ENCODE results near the gene SFXN1.

Gene SFXN1

GRCh38 chr5:175464942-175465233, 13.5 kb upstream of the SFXN1 start:
- H3K9me3 ChIP-seq (ENCODE audit: control insufficient read depth, low read length) = no peaks in the 10 kb centered on the region
- H3K36me3 ChIP-seq (ENCODE audit: control insufficient read depth, insufficient read depth, low read length) = no peaks in the 10 kb centered on the region
- no peaks in the 10 kb centered on the region for H3K27me3 ChIP-seq (replicated peaks; ENCODE audit: control insufficient read depth, insufficient read depth, low read length, poor library complexity, severe bottlenecking)
- H3K4me1 ChIP-seq (ENCODE audit: control insufficient read depth, insufficient read depth, low read length, poor library complexity, severe bottlenecking) = peaks cover 6% of the 10 kb centered on the region
- no peak overlapping the region for H3K27ac ChIP-seq (ENCODE audit: insufficient read depth, low read length, poor library complexity, severe bottlenecking)
- H3K4me3 ChIP-seq (ENCODE audit: insufficient read depth, low read depth, low read length, poor library complexity, severe bottlenecking) = no peak overlapping the region
- no peak for DNase-seq

- no peaks in the 10 kb centered on the region for H3K9me3 ChIP-seq (ENCODE audit: control insufficient read depth, low read length)
- peaks cover 6% of the 10 kb centered on the region for H3K4me1 ChIP-seq (ENCODE audit: control insufficient read depth, insufficient read depth, low read length, poor library complexity, severe bottlenecking)
- no peak overlapping the region for H3K4me3 ChIP-seq (ENCODE audit: insufficient read depth, low read depth, low read length, poor library complexity, severe bottlenecking)
- no peak overlapping the region for H3K27ac ChIP-seq (ENCODE audit: insufficient read depth, low read length, poor library complexity, severe bottlenecking)
- DNase-seq = no peak
- no peaks in the 10 kb centered on the region for H3K27me3 ChIP-seq (replicated peaks; ENCODE audit: control insufficient read depth, insufficient read depth, low read length, poor library complexity, severe bottlenecking)
- H3K36me3 ChIP-seq (ENCODE audit: control insufficient read depth, insufficient read depth, low read length) = no peaks in the 10 kb centered on the region
Measured at GRCh38 chr5:175465282-175465681, 13.1 kb upstream of the SFXN1 start.

- no peak overlapping the region for H3K4me3 ChIP-seq (ENCODE audit: insufficient read depth, low read depth, low read length, poor library complexity, severe bottlenecking)
- H3K27ac ChIP-seq (ENCODE audit: insufficient read depth, low read length, poor library complexity, severe bottlenecking) = no peak overlapping the region
- no peaks in the 10 kb centered on the region for H3K36me3 ChIP-seq (ENCODE audit: control insufficient read depth, insufficient read depth, low read length)
- no peaks in the 10 kb centered on the region for H3K9me3 ChIP-seq (ENCODE audit: control insufficient read depth, low read length)
- peaks cover 6% of the 10 kb centered on the region for H3K4me1 ChIP-seq (ENCODE audit: control insufficient read depth, insufficient read depth, low read length, poor library complexity, severe bottlenecking)
- no peak for DNase-seq
- no peaks in the 10 kb centered on the region for H3K27me3 ChIP-seq (replicated peaks; ENCODE audit: control insufficient read depth, insufficient read depth, low read length, poor library complexity, severe bottlenecking)
Measured at GRCh38 chr5:175466700-175467318, 11.6 kb upstream of the SFXN1 start.

GRCh38 chr5:175467983-175468690, 10.2 kb upstream of the SFXN1 start:
- Histone ChIP-seq H3K36me3 (ENCODE audit: control insufficient read depth, insufficient read depth, low read length) (no peaks in the 10 kb centered on the region), H3K9me3 (ENCODE audit: control insufficient read depth, low read length) (no peaks in the 10 kb centered on the region), H3K27me3 (replicated peaks; ENCODE audit: control insufficient read depth, insufficient read depth, low read length, poor library complexity, severe bottlenecking) (no peaks in the 10 kb centered on the region), H3K4me3 (ENCODE audit: insufficient read depth, low read depth, low read length, poor library complexity, severe bottlenecking) (no peak overlapping the region), H3K27ac (ENCODE audit: insufficient read depth, low read length, poor library complexity, severe bottlenecking) (no peak overlapping the region), H3K4me1 (ENCODE audit: control insufficient read depth, insufficient read depth, low read length, poor library complexity, severe bottlenecking) (peaks cover 6% of the 10 kb centered on the region)
- no peak for DNase-seq

GRCh38 chr5:175468892-175469291, 9.5 kb upstream of the SFXN1 start:
- Histone ChIP-seq H3K27ac (ENCODE audit: insufficient read depth, low read length, poor library complexity, severe bottlenecking) (no peak overlapping the region), H3K27me3 (replicated peaks; ENCODE audit: control insufficient read depth, insufficient read depth, low read length, poor library complexity, severe bottlenecking) (no peaks in the 10 kb centered on the region)
- DNase-seq = no peak

GRCh38 chr5:175469916-175470315, 8.4 kb upstream of the SFXN1 start:
- Histone ChIP-seq H3K36me3 (ENCODE audit: control insufficient read depth, insufficient read depth, low read length) (no peaks in the 10 kb centered on the region), H3K4me1 (ENCODE audit: control insufficient read depth, insufficient read depth, low read length, poor library complexity, severe bottlenecking) (peaks cover under 1% of the 10 kb centered on the region), H3K27me3 (replicated peaks; ENCODE audit: control insufficient read depth, insufficient read depth, low read length, poor library complexity, severe bottlenecking) (no peaks in the 10 kb centered on the region), H3K4me3 (ENCODE audit: insufficient read depth, low read depth, low read length, poor library complexity, severe bottlenecking) (no peak overlapping the region), H3K27ac (ENCODE audit: insufficient read depth, low read length, poor library complexity, severe bottlenecking) (no peak overlapping the region), H3K9me3 (ENCODE audit: control insufficient read depth, low read length) (no peaks in the 10 kb centered on the region)
- no peak for DNase-seq

More at GRCh38 chr5:175468892-175469291, 9.5 kb upstream of the SFXN1 start:
- Histone ChIP-seq H3K36me3 (ENCODE audit: control insufficient read depth, insufficient read depth, low read length) (no peaks in the 10 kb centered on the region), H3K4me1 (ENCODE audit: control insufficient read depth, insufficient read depth, low read length, poor library complexity, severe bottlenecking) (peaks cover 6% of the 10 kb centered on the region), H3K9me3 (ENCODE audit: control insufficient read depth, low read length) (no peaks in the 10 kb centered on the region), H3K4me3 (ENCODE audit: insufficient read depth, low read depth, low read length, poor library complexity, severe bottlenecking) (no peak overlapping the region)

- Histone ChIP-seq H3K27me3 (replicated peaks; ENCODE audit: control insufficient read depth, insufficient read depth, low read length, poor library complexity, severe bottlenecking) (no peaks in the 10 kb centered on the region), H3K9me3 (ENCODE audit: control insufficient read depth, low read length) (no peaks in the 10 kb centered on the region), H3K36me3 (ENCODE audit: control insufficient read depth, insufficient read depth, low read length) (no peaks in the 10 kb centered on the region), H3K4me3 (ENCODE audit: insufficient read depth, low read depth, low read length, poor library complexity, severe bottlenecking) (no peak overlapping the region), H3K27ac (ENCODE audit: insufficient read depth, low read length, poor library complexity, severe bottlenecking) (no peak overlapping the region), H3K4me1 (ENCODE audit: control insufficient read depth, insufficient read depth, low read length, poor library complexity, severe bottlenecking) (no peaks in the 10 kb centered on the region)
- DNase-seq = no peak
Measured at GRCh38 chr5:175470781-175471180, 7.6 kb upstream of the SFXN1 start.

GRCh38 chr5:175471196-175471595, 7.2 kb upstream of the SFXN1 start:
- no peak for DNase-seq
- H3K4me3 ChIP-seq (ENCODE audit: insufficient read depth, low read depth, low read length, poor library complexity, severe bottlenecking) = no peak overlapping the region
- H3K36me3 ChIP-seq (ENCODE audit: control insufficient read depth, insufficient read depth, low read length) = no peaks in the 10 kb centered on the region
- no peaks in the 10 kb centered on the region for H3K9me3 ChIP-seq (ENCODE audit: control insufficient read depth, low read length)
- no peaks in the 10 kb centered on the region for H3K4me1 ChIP-seq (ENCODE audit: control insufficient read depth, insufficient read depth, low read length, poor library complexity, severe bottlenecking)
- H3K27ac ChIP-seq (ENCODE audit: insufficient read depth, low read length, poor library complexity, severe bottlenecking) = no peak overlapping the region
- no peaks in the 10 kb centered on the region for H3K27me3 ChIP-seq (replicated peaks; ENCODE audit: control insufficient read depth, insufficient read depth, low read length, poor library complexity, severe bottlenecking)

- no peaks in the 10 kb centered on the region for H3K36me3 ChIP-seq (ENCODE audit: control insufficient read depth, insufficient read depth, low read length)
- no peak overlapping the region for H3K4me3 ChIP-seq (ENCODE audit: insufficient read depth, low read depth, low read length, poor library complexity, severe bottlenecking)
- no peaks in the 10 kb centered on the region for H3K9me3 ChIP-seq (ENCODE audit: control insufficient read depth, low read length)
- DNase-seq = no peak
- no peak overlapping the region for H3K27ac ChIP-seq (ENCODE audit: insufficient read depth, low read length, poor library complexity, severe bottlenecking)
- H3K4me1 ChIP-seq (ENCODE audit: control insufficient read depth, insufficient read depth, low read length, poor library complexity, severe bottlenecking) = no peaks in the 10 kb centered on the region
- H3K27me3 ChIP-seq (replicated peaks; ENCODE audit: control insufficient read depth, insufficient read depth, low read length, poor library complexity, severe bottlenecking) = no peaks in the 10 kb centered on the region
Measured at GRCh38 chr5:175471628-175472027, 6.7 kb upstream of the SFXN1 start.

- H3K4me3 ChIP-seq (ENCODE audit: insufficient read depth, low read depth, low read length, poor library complexity, severe bottlenecking) = no peak overlapping the region
- H3K9me3 ChIP-seq (ENCODE audit: control insufficient read depth, low read length) = no peaks in the 10 kb centered on the region
- no peaks in the 10 kb centered on the region for H3K36me3 ChIP-seq (ENCODE audit: control insufficient read depth, insufficient read depth, low read length)
- H3K27ac ChIP-seq (ENCODE audit: insufficient read depth, low read length, poor library complexity, severe bottlenecking) = no peak overlapping the region
- no peaks in the 10 kb centered on the region for H3K4me1 ChIP-seq (ENCODE audit: control insufficient read depth, insufficient read depth, low read length, poor library complexity, severe bottlenecking)
- H3K27me3 ChIP-seq (replicated peaks; ENCODE audit: control insufficient read depth, insufficient read depth, low read length, poor library complexity, severe bottlenecking) = no peaks in the 10 kb centered on the region
- no peak for DNase-seq
Measured at GRCh38 chr5:175472378-175472777, 6.0 kb upstream of the SFXN1 start.

All from effector memory CD4-positive, alpha-beta T cell (primary cell).